Sigmoid colon (tissue), 7 donors: Measurements from ENCODE around the gene TMEM201. TPM values are rescaled to one million over a fixed set of nuclear protein-coding genes. Genes with fewer than 3 reads are reported as not detected.

ENCODE experiments used
- DNase-seq: peaks from one replicate; pipeline ENCODE4 v3.0.0-alpha.2; 2019
- H3K27ac ChIP-seq, 4 donors: fragments of 200-600 bp; sonication (generic); one replicate each; pipeline ENCODE4 v1.5.1; 2016 to 2019; ENCODE audit warnings: mild to moderate bottlenecking in 1 of 4
- H3K27me3 ChIP-seq, 3 donors: fragments of 200-600 bp; sonication (generic); one replicate each; pipeline ENCODE4 v1.5.1; 2019; ENCODE audit warnings: mild to moderate bottlenecking in 1 of 3
- H3K36me3 ChIP-seq, 4 donors: fragments of 200-600 bp; sonication (generic); one replicate each; pipeline ENCODE4 v1.5.1; 2016 to 2019
- H3K4me1 ChIP-seq, 4 donors: fragments of 200-600 bp; sonication (generic); one replicate each; pipeline ENCODE4 v1.5.1; 2017 to 2019
- H3K4me3 ChIP-seq, 4 donors: fragments of 200-600 bp; sonication (generic); one replicate each; pipeline ENCODE4 v1.5.1; 2017 to 2019; ENCODE audit warnings: mild to moderate bottlenecking in 2 of 4, moderate library complexity in 1 of 4
- H3K9me3 ChIP-seq, 4 donors: fragments of 200-600 bp in 3 of 4; sonication (generic) in 3 of 4; one replicate each; pipeline versions ENCODE4 v1.5.1 to v1.6.1; 2013 to 2019
- CTCF ChIP-seq, 4 experiments: fragments of 450-650 bp in 3 of 4; fragments of 200-600 bp in 1 of 4; IDR thresholded peaks; one replicate each; pipeline ENCODE4 v1.5.1; 2016 to 2019; ENCODE audit warnings: antibody characterized with exemption in 4 of 4, mild to moderate bottlenecking in 3 of 4, moderate library complexity in 2 of 4
- EP300 ChIP-seq, 4 donors: sonication (generic); formaldehyde crosslinking; IDR thresholded peaks; one replicate each; pipeline ENCODE4 v1.6.1; 2017; ENCODE audit warnings: antibody characterized with exemption in 4 of 4
- POLR2A ChIP-seq, 2 donors: fragments of 450-650 bp; IDR thresholded peaks; one replicate each; pipeline ENCODE4 v1.6.1; 2016; ENCODE audit warnings: antibody characterized with exemption in 2 of 2, mild to moderate bottlenecking in 2 of 2, moderate library complexity in 2 of 2
- POLR2AphosphoS5 ChIP-seq, 4 donors: sonication (generic); formaldehyde crosslinking; IDR thresholded peaks; one replicate each; pipeline ENCODE4 v1.6.1; 2017; ENCODE audit warnings: antibody characterized with exemption in 4 of 4
- WGBS, 2 donors: extraction: QIAGEN DNeasy Blood & Tissue Kit; methylation state at CpG; one replicate each; pipeline ENCODE4 v1.1.7; 2013; 5-methylcytosine and 5-hydroxymethylcytosine counted together
- intact Hi-C: fragments of 100-400 bp; cut with DNase I; formaldehyde crosslinking; loops from one replicate; pipeline ENCODE4 v1.15.1; 2023
- polyA plus RNA-seq, 3 donors: library from polyadenylated mRNA; stranded (reverse); fragments of 200-250 nt; gene quantifications; one replicate each; pipeline ENCODE4 v1.2.3, GENCODE V29; 2013
- total RNA-seq, 4 donors: library from RNA; depleted of rRNA; stranded (reverse); fragments of >200 nt; gene quantifications; one replicate each; pipeline ENCODE4 v1.1.0, GENCODE V29; 2016
- donor health status: healthy with polysubstance abuse.
- donor health status: Bipolar disorder and iron deficiency.
- donor health status: healthy.

The TMEM201 gene
- total and polyA plus RNA-seq, 7 donors = 0.23 to 7.4 (median 3.6) TPM

DNA sequence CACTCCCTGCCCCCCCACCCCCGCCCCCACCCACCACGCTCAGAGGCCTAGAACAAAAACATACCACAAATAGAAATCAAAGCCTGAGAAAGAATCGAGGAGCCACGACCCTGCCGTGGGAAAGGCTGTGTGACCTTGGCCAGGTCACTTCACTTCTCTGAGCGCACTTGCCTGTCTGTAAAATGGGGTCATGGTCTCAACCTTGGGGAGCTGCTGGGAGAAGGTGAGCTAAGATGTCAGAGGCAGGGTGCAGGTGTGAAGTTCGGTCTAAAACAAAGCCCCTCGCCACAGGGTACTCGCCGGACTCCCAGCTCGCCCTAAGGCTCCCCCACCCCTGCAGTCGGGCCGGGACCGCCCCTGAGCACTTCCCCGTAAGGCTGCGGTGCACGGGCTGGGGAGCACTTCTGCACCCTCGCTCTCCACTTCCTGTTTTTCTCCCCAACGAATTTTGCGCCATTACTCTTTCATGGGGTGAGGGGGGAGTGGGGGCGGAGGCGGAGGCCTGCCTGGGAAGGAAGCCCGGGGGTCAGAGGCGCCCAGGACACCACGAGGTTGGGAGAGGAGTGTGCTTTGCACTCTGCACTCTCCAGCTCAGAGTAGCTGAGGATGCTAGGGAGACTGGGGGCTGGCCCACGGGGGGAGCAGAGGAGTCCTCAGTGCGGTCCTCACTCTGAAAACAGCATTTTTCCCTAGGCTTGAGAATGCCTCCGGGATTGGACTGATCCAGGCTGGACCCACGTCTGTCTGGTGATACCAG, 40.9 kb downstream of the TMEM201 start:
- H3K4me3 ChIP-seq = no peak overlapping the region
- H3K27ac ChIP-seq = no peak overlapping the region
- WGBS, 2 donors = 26 to 43% methylated on average over 29 of the region's 29 CpGs
- no peak for DNase-seq
- H3K4me1 ChIP-seq = peaks cover 0 to 11% (median 6%) of the 10 kb centered on the region in 4 donors
- no peaks in the 10 kb centered on the region for H3K9me3 ChIP-seq
- no peaks in the 10 kb centered on the region for H3K36me3 ChIP-seq
- intact Hi-C loops = loop anchor here (5.0 kb wide), 1 partner anchor 93 kb away; no protein-coding TSS in a partner anchor
- peaks cover 0 to 11% (median 0%) of the 10 kb centered on the region in 3 donors for H3K27me3 ChIP-seq
- TF ChIP-seq CTCF (IDR thresholded peaks at IDR 0.05) (no peak), POLR2A (IDR thresholded peaks at IDR 0.05) (no peak), POLR2AphosphoS5 (IDR thresholded peaks at IDR 0.05) (no peak), EP300 (IDR thresholded peaks at IDR 0.05) (no peak)

DNA sequence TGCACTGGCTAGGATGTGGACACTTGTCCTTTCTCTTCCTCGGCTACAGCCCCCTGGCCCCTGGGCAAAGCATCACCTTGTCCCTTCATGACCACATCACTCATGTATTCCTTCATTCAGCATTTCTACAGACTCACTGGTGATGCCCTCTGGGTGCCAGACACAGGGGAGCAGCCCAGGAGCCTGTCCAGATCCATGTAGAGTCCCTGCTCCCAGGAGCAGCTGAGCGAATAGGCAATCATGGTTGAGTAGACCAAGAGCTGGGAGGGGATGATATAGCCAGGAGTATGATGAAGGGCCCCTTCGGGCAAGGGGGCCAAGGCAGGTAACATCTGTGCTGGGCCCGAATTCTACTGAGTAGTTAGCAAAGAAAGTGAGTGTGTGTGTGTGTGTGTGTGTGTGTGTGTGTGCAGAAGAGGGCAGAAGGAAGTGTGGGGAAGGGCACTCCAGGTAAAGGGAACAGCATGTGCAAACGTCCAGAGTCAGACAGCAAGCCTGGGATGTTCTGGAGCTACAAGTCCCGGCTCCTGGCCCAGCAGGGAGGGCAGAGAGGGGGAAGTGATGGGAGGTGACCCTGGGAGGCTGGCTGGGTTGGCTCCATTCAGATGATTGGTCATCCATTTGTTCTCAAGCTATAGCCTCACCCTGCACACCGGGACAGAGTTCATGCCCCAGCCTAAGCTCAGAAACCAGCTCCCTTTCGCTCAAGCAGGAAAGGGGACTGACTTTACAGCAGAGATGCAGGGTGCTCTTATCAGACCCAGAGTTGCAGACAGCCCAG, 41.8 kb downstream of the TMEM201 start:
- Histone ChIP-seq H3K27ac (no peak overlapping the region), H3K9me3 (no peaks in the 10 kb centered on the region), H3K4me1 (peaks cover 0 to 11% (median 6%) of the 10 kb centered on the region in 4 donors), H3K27me3 (peaks cover 0 to 9% (median 0%) of the 10 kb centered on the region in 3 donors), H3K4me3 (no peak overlapping the region), H3K36me3 (no peaks in the 10 kb centered on the region)
- TF ChIP-seq POLR2A (IDR thresholded peaks at IDR 0.05) (no peak), POLR2AphosphoS5 (IDR thresholded peaks at IDR 0.05) (no peak), EP300 (IDR thresholded peaks at IDR 0.05) (no peak), CTCF (IDR thresholded peaks at IDR 0.05) (no peak)
- intact Hi-C loops = no loop called here
- 47 to 57% methylated on average over 8 of the region's 8 CpGs for WGBS, 2 donors
- no peak for DNase-seq

DNA sequence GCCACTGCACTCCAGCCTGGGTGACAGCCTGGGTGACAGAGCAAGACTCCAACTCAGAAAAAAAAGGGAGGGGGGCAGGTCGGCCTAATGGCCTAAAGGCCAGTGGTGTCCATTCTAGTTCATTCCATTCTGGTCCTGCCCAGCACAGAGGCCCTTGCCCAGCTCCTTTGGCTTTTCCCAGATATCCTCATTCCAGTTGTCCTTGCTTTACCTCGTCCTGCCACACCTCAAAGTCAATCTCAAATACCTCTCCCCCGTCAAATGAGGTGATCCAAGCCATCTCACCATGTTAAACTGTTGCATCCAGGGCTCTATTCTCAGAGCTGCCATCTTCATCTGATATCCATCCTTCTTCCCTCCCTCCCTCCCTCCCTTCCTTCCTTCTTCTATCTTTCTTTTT, 42.9 kb downstream of the TMEM201 start:
- H3K9me3 ChIP-seq = no peaks in the 10 kb centered on the region
- peaks cover 0 to 6% (median 4%) of the 10 kb centered on the region in 4 donors for H3K4me1 ChIP-seq
- TF ChIP-seq EP300 (IDR thresholded peaks at IDR 0.05) (no peak), CTCF (IDR thresholded peaks at IDR 0.05) (no peak), POLR2A (IDR thresholded peaks at IDR 0.05) (no peak), POLR2AphosphoS5 (IDR thresholded peaks at IDR 0.05) (no peak)
- intact Hi-C loops = no loop called here
- 67 to 81% methylated on average over 3 of the region's 3 CpGs for WGBS, 2 donors
- no peaks in the 10 kb centered on the region for H3K36me3 ChIP-seq
- no peaks in the 10 kb centered on the region for H3K27me3 ChIP-seq
- no peak for DNase-seq
- no peak overlapping the region for H3K27ac ChIP-seq
- no peak overlapping the region for H3K4me3 ChIP-seq

DNA sequence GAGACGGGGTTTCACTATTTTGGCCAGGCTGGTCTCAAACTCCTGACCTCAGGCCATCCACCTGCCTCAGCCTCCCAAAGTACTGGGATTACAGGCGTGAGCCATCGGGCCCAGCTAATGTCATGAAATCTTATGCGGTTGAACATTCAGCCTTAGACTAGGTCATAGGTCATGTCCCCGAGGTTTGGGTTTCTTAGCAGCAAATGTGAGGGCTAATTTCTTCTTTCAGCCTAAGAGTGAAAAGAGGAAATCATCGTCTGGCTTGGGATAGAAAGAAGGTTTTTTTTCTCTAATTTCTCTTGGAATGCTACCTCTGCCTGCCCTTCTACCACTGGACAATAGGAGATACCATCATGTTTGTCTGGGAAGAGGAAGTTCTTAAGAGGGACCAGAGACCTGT, 44.8 kb downstream of the TMEM201 start:
- Histone ChIP-seq H3K4me1 (no peaks in the 10 kb centered on the region), H3K9me3 (no peaks in the 10 kb centered on the region), H3K4me3 (no peak overlapping the region), H3K36me3 (no peaks in the 10 kb centered on the region), H3K27me3 (no peaks in the 10 kb centered on the region), H3K27ac (no peak overlapping the region)
- intact Hi-C loops = no loop called here
- 86 to 87% methylated on average over 6 of the region's 6 CpGs for WGBS, 2 donors
- no peak for TF ChIP-seq CTCF (IDR thresholded peaks at IDR 0.05)
- no peak for TF ChIP-seq EP300 (IDR thresholded peaks at IDR 0.05)
- TF ChIP-seq POLR2AphosphoS5 (IDR thresholded peaks at IDR 0.05) = no peak
- TF ChIP-seq POLR2A (IDR thresholded peaks at IDR 0.05) = no peak
- no peak for DNase-seq
